ENCODE results near the gene UTS2B. TPM values are rescaled to one million over a fixed set of nuclear protein-coding genes. Genes with fewer than 3 reads are reported as not detected.

Gene UTS2B
- total and polyA plus RNA-seq, 2 of the 4 experiments (the other 2 are of a cell fraction) = 0.72 to 0.79 TPM

DNA sequence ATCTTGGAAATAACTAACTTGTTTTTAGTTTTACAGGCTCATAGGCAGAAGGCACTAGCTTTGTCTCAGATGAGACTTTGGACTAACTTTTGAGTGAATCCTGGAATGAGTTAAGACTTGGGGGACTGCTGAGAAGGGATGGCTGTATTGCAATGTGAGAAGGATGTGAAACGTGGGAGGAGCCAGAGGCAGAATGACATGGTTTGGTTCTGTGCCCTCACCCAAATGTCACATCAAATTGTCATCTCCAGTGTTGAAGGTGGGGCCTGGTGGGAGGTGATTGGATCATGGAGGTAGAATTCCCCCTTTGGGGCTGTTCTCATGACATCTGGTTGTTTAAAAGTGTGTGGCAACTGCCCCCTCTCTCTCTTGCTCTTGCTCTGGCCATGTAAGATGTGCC, 29.9 kb downstream of the UTS2B start:
- no peak for TF ChIP-seq MXI1 (IDR thresholded peaks at IDR 0.05; ENCODE audit: borderline replicate concordance, low read depth, low read length)
- no peak for TF ChIP-seq MAFK (IDR thresholded peaks at IDR 0.05; ENCODE audit: low read depth, low read length)
- no peak for TF ChIP-seq BHLHE40 (IDR thresholded peaks at IDR 0.05; ENCODE audit: low read depth, low read length)
- TF ChIP-seq, protein P1, sequence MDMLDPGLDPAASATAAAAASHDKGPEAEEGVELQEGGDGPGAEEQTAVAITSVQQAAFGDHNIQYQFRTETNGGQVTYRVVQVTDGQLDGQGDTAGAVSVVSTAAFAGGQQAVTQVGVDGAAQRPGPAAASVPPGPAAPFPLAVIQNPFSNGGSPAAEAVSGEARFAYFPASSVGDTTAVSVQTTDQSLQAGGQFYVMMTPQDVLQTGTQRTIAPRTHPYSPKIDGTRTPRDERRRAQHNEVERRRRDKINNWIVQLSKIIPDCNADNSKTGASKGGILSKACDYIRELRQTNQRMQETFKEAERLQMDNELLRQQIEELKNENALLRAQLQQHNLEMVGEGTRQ (IDR thresholded peaks at IDR 0.05; ENCODE audit: low read depth, low read length) = no peak
- TF ChIP-seq NFE2L2 (IDR thresholded peaks at IDR 0.05; ENCODE audit: low read depth, low read length) = no peak
- no peak for TF ChIP-seq POLR2A (IDR thresholded peaks at IDR 0.05; ENCODE audit: low read depth, low read length)
- TF ChIP-seq, protein P2, sequence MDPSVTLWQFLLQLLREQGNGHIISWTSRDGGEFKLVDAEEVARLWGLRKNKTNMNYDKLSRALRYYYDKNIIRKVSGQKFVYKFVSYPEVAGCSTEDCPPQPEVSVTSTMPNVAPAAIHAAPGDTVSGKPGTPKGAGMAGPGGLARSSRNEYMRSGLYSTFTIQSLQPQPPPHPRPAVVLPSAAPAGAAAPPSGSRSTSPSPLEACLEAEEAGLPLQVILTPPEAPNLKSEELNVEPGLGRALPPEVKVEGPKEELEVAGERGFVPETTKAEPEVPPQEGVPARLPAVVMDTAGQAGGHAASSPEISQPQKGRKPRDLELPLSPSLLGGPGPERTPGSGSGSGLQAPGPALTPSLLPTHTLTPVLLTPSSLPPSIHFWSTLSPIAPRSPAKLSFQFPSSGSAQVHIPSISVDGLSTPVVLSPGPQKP (IDR thresholded peaks at IDR 0.05; ENCODE audit: borderline replicate concordance, low read depth, low read length) = no peak
- no peak for TF ChIP-seq FOS (IDR thresholded peaks at IDR 0.05; ENCODE audit: low read depth, low read length)
- no peak for TF ChIP-seq SMC3 (IDR thresholded peaks at IDR 0.05; ENCODE audit: low read depth, low read length)
- no peak for TF ChIP-seq CEBPB (IDR thresholded peaks at IDR 0.05; ENCODE audit: low read depth, low read length)
- no peak for TF ChIP-seq MAZ (IDR thresholded peaks at IDR 0.05; ENCODE audit: borderline replicate concordance, low read depth, low read length)
- TF ChIP-seq RFX5 (IDR thresholded peaks at IDR 0.05; ENCODE audit: low read depth, low read length) = no peak
- TF ChIP-seq RCOR1 (IDR thresholded peaks at IDR 0.05; ENCODE audit: insufficient replicate concordance, low read length) = no peak
- TF ChIP-seq RAD21 (IDR thresholded peaks at IDR 0.05; ENCODE audit: low read length) = no peak
- no peak for TF ChIP-seq CHD1 (IDR thresholded peaks at IDR 0.05; ENCODE audit: low read depth, low read length)
- TF ChIP-seq, protein P3, sequence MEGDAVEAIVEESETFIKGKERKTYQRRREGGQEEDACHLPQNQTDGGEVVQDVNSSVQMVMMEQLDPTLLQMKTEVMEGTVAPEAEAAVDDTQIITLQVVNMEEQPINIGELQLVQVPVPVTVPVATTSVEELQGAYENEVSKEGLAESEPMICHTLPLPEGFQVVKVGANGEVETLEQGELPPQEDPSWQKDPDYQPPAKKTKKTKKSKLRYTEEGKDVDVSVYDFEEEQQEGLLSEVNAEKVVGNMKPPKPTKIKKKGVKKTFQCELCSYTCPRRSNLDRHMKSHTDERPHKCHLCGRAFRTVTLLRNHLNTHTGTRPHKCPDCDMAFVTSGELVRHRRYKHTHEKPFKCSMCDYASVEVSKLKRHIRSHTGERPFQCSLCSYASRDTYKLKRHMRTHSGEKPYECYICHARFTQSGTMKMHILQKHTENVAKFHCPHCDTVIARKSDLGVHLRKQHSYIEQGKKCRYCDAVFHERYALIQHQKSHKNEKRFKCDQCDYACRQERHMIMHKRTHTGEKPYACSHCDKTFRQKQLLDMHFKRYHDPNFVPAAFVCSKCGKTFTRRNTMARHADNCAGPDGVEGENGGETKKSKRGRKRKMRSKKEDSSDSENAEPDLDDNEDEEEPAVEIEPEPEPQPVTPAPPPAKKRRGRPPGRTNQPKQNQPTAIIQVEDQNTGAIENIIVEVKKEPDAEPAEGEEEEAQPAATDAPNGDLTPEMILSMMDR (conservative IDR thresholded peaks at IDR 0.05; ENCODE audit: low read depth, low read length) = no peak
- no peak overlapping the region for H3K9ac ChIP-seq (ENCODE audit: low read depth, low read length)
- no peak overlapping the region for H2AK5ac ChIP-seq (ENCODE audit: low read depth, low read length)
- H3K9me3 ChIP-seq (ENCODE audit: control insufficient read depth, insufficient read depth, low read length) = no peaks in the 10 kb centered on the region
- no peaks in the 10 kb centered on the region for H3K79me1 ChIP-seq (ENCODE audit: low read depth in 1 of 2, low read length in 2 of 2)
- H2BK120ac ChIP-seq (ENCODE audit: low read depth, low read length) = no peak overlapping the region
- DNase-seq (no peak), ATAC-seq (ENCODE audit: low read depth) (no peak)
- H3K14ac ChIP-seq (replicated peaks; ENCODE audit: low read depth, low read length) = no peak overlapping the region
- ChIA-PET POLR2A (ENCODE audit: unreplicated experiment) (no interaction called here), CTCF (interaction anchor here (1.0 kb wide), 1 partner anchor 13 kb away, joined by 4 read pairs; no protein-coding TSS in a partner anchor)
- WGBS, 2 experiments (ENCODE audit: extremely low coverage in 2 of 2, insufficient read length in 1 of 2) = no CpG with 5 or more reads among the region's 1 CpG
- H2AK9ac ChIP-seq (replicated peaks; ENCODE audit: low read depth, low read length, poor library complexity) = no peak overlapping the region
- intact Hi-C loops (cut with micrococcal nuclease) (no loop called here), in situ Hi-C loops (cut with MboI; ENCODE audit: low sequenced_read_pairs) (no loop called here), dilution Hi-C loops (cut with HindIII; ENCODE audit: low sequenced_read_pairs, unreplicated experiment) (no loop called here)
- no peak overlapping the region for H3K27ac ChIP-seq (ENCODE audit: insufficient read depth, low read length)
- H3K4ac ChIP-seq (ENCODE audit: low read depth, low read length) = no peak overlapping the region
- H4K8ac ChIP-seq (ENCODE audit: low read depth in 2 of 2, low read length in 2 of 2) = no peak overlapping the region
- no peak overlapping the region for H3K4me2 ChIP-seq (ENCODE audit: low read depth, low read length)
- no peaks in the 10 kb centered on the region for H3K9me1 ChIP-seq (ENCODE audit: insufficient read depth, low read length)
- H2BK15ac ChIP-seq (ENCODE audit: low read depth, low read length) = no peak overlapping the region
- H3K36me3 ChIP-seq (ENCODE audit: control insufficient read depth, insufficient read depth, low read length) = no peaks in the 10 kb centered on the region
- peaks cover 2% of the 10 kb centered on the region; the same call in 1 of the 2 replicates for H3K4me1 ChIP-seq (ENCODE audit: control insufficient read depth, insufficient read depth, low read length)
- H3K18ac ChIP-seq (ENCODE audit: low read depth, low read length) = no peak overlapping the region
- no TSS peak for BruUV-seq (replicated peaks)
- no peak overlapping the region for H4K91ac ChIP-seq (ENCODE audit: insufficient read depth, low read depth, low read length)
- no peak overlapping the region for H2AFZ ChIP-seq (replicated peaks; ENCODE audit: low read length, poor library complexity)
- H4K5ac ChIP-seq (ENCODE audit: low read depth, low read length) = no peak overlapping the region
- H3K4me3 ChIP-seq (ENCODE audit: insufficient read depth, low read depth, low read length) = no peak overlapping the region
- H2BK5ac ChIP-seq (ENCODE audit: low read depth, low read length, poor library complexity, severe bottlenecking) = no peak overlapping the region
- H4K20me1 ChIP-seq (ENCODE audit: insufficient read depth, low read length) = no peaks in the 10 kb centered on the region
- no peak overlapping the region for H3K23ac ChIP-seq (ENCODE audit: low read depth, low read length)
- H2BK20ac ChIP-seq (ENCODE audit: low read depth, low read length) = no peak overlapping the region
- H3K56ac ChIP-seq (ENCODE audit: extremely low read depth, insufficient read depth, low read length) = no peak overlapping the region
- no peaks in the 10 kb centered on the region for H3K27me3 ChIP-seq (ENCODE audit: control insufficient read depth, insufficient read depth, low read length)

All from IMR-90 (cell line).